NCI-H2081 (cell line): Measurements from ENCODE around the gene GCN1.

ENCODE experiments used
- DNase-seq, 2 experiments: peaks; one replicate each; lab custom pipeline; 2025; lab: John Stamatoyannopoulos, UW

The GCN1 gene

GRCh38 chr12:120139958-120140357, 54.6 kb downstream of the GCN1 start:
- DNase-seq, result no peak

- DNase-seq, result no peak
These were observed 56.1 kb downstream of the GCN1 start for GRCh38 chr12:120138366-120138765.

- no peak for DNase-seq
These were observed 56.7 kb downstream of the GCN1 start for GRCh38 chr12:120137833-120138232.

GRCh38 chr12:120136093-120136770, 58.3 kb downstream of the GCN1 start:
- no peak for DNase-seq

GRCh38 chr12:120134307-120134980, 60.1 kb downstream of the GCN1 start:
- DNase-seq, result no peak

- DNase-seq, result no peak
These were observed 61.6 kb downstream of the GCN1 start for GRCh38 chr12:120132863-120133385.

- DNase-seq, result peak; percentile 27 to 70
These were observed 62.3 kb downstream of the GCN1 start for GRCh38 chr12:120132054-120132836.

- DNase-seq, result no peak
These were observed 63.4 kb downstream of the GCN1 start for GRCh38 chr12:120131116-120131515.

GRCh38 chr12:120130011-120130410, 64.5 kb downstream of the GCN1 start:
- DNase-seq, result no peak

- DNase-seq, result no peak
These were observed 67.9 kb downstream of the GCN1 start for GRCh38 chr12:120126635-120127005.

- no peak for DNase-seq
These were observed 68.5 kb downstream of the GCN1 start for GRCh38 chr12:120125792-120126634.

GRCh38 chr12:120125029-120125428, 69.5 kb downstream of the GCN1 start:
- DNase-seq, result no peak

GRCh38 chr12:120121766-120122293, 72.7 kb downstream of the GCN1 start:
- no peak for DNase-seq

GRCh38 chr12:120121343-120121742, 73.2 kb downstream of the GCN1 start:
- no peak for DNase-seq

GRCh38 chr12:120119271-120119973, 75.1 kb downstream of the GCN1 start:
- DNase-seq, result no peak

GRCh38 chr12:120118321-120119061, 76.0 kb downstream of the GCN1 start:
- peak in 1 of 2 experiments; percentile 20 for DNase-seq

GRCh38 chr12:120117961-120118320, 76.6 kb downstream of the GCN1 start:
- no peak for DNase-seq

- peak; percentile 91 to 94 for DNase-seq
These were observed 77.5 kb downstream of the GCN1 start for GRCh38 chr12:120116792-120117651.

GRCh38 chr12:120116441-120116791, 78.1 kb downstream of the GCN1 start, which contains the start of gene RAB35:
RAB35 (minus strand) TSS chr12:120116753; CDS start chr12:120116650, 103 bp downstream.
- DNase-seq, result no peak
